Activated CD8-positive, alpha-beta memory T cell treated with anti-CD3 and anti-CD28 coated beads, Interleukin-2, amount 10 ng/mL, durations not matched to agents 7 days and 5 days (primary cell): ENCODE data around the gene KRTAP10-7. TPM values are rescaled to one million over a fixed set of nuclear protein-coding genes. Genes with fewer than 3 reads are reported as not detected.
"Not testable (repeated sequence)": the region's sequence is repeated elsewhere in the genome, so short reads cannot be mapped to it uniquely, and the experiment has no call there.

Source experiments
- ATAC-seq: fragments of 150-1000 bp; cut with Tn5 transposase; one replicate; pipeline ENCODE4 v1.10.0; 2021; ENCODE audit warnings: moderate library complexity
- CTCF ChIA-PET: fragments of 350-600 bp; sonication (Branson Sonifier 250); formaldehyde crosslinking; loops from one replicate; lab custom pipeline; 2021; ENCODE audit warnings: antibody characterized with exemption; lab: Charles Lee
- DNase-seq: peaks from one replicate; pipeline ENCODE4 v3.0.0-alpha.2; 2020
- H3K27ac Mint-ChIP-seq: one replicate; pipeline ENCODE4 v1.8.0; 2021; ENCODE audit warnings: mild to moderate bottlenecking, mixed read lengths
- H3K27me3 Mint-ChIP-seq: one replicate; pipeline ENCODE4 v1.8.0; 2021; ENCODE audit warnings: mixed read lengths
- H3K36me3 Mint-ChIP-seq: one replicate; pipeline ENCODE4 v1.8.0; 2021; ENCODE audit warnings: mild to moderate bottlenecking, mixed read lengths
- H3K4me1 Mint-ChIP-seq: one replicate; pipeline ENCODE4 v1.8.0; 2021; ENCODE audit warnings: mixed read lengths
- H3K4me3 Mint-ChIP-seq: one replicate; pipeline ENCODE4 v1.8.0; 2021; ENCODE audit warnings: mild to moderate bottlenecking, moderate library complexity, mixed read lengths
- H3K9me3 Mint-ChIP-seq: one replicate; pipeline ENCODE4 v1.8.0; 2022; ENCODE audit warnings: low read depth, mixed read lengths
- total RNA-seq, 2 experiments: library from RNA; stranded (reverse); gene quantifications; one replicate each; pipeline ENCODE4 v1.2.3, GENCODE V29; 2021

Gene KRTAP10-7
- total RNA-seq, 2 experiments from 2014 or later: not detected

DNA sequence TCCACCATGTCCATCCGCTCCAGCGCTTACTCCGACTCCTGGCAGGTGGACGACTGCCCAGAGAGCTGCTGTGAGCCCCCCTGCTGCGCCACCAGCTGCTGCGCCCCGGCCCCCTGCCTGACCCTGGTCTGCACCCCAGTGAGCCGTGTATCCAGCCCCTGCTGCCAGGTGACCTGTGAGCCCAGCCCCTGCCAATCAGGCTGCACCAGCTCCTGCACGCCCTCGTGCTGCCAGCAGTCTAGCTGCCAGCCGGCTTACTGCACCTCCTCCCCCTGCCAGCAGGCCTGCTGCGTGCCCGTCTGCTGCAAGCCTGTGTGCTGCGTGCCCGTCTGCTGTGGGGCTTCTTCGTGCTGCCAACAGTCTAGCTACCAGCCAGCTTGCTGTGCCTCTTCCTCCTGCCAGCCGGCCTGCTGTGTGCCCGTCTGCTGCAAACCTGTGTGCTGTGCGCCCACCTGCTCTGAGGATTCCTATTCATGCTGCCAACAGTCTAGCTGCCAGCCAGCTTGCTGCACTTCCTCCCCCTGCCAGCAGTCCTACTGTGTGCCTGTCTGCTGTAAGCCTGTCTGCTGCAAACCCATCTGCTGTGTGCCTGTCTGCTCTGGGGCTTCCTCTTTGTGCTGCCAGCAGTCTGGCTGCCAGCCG is 26.9 kb downstream of the KRTAP10-7 start:
- Mint-ChIP-seq H3K36me3 (peaks cover 31% of the 10 kb centered on the region), H3K4me1 (peaks cover 15% of the 10 kb centered on the region), H3K9me3 (peaks cover 43% of the 10 kb centered on the region)
- H3K27ac Mint-ChIP-seq, DNase-seq, ATAC-seq, CTCF ChIA-PET, H3K27me3 Mint-ChIP-seq, H3K4me3 Mint-ChIP-seq: not testable (repeated sequence)

DNA sequence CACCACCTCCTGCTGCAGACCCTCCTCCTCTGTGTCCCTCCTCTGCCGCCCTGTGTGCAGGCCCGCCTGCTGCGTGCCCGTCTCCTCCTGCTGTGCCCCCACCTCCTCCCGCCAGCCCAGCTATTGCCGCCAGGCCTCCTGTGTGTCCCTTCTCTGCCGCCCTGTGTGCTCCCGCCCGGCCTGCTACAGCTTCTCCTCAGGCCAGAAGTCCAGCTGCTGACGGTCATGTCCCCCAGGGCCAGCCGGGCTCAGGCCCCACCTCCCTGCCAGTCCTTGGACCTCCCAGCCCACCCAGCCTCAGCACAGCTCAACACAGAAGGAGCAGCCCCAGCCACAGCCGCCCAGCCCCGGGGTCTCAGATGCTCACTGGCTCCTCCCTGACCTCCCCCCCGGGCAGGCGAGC is 27.4 kb downstream of the KRTAP10-7 start:
- H3K4me3 Mint-ChIP-seq, ATAC-seq, H3K27me3 Mint-ChIP-seq, DNase-seq, CTCF ChIA-PET, H3K27ac Mint-ChIP-seq: not testable (repeated sequence)
- H3K9me3 Mint-ChIP-seq: peaks cover 40% of the 10 kb centered on the region
- H3K36me3 Mint-ChIP-seq: peaks cover 31% of the 10 kb centered on the region
- H3K4me1 Mint-ChIP-seq: peaks cover 15% of the 10 kb centered on the region

DNA sequence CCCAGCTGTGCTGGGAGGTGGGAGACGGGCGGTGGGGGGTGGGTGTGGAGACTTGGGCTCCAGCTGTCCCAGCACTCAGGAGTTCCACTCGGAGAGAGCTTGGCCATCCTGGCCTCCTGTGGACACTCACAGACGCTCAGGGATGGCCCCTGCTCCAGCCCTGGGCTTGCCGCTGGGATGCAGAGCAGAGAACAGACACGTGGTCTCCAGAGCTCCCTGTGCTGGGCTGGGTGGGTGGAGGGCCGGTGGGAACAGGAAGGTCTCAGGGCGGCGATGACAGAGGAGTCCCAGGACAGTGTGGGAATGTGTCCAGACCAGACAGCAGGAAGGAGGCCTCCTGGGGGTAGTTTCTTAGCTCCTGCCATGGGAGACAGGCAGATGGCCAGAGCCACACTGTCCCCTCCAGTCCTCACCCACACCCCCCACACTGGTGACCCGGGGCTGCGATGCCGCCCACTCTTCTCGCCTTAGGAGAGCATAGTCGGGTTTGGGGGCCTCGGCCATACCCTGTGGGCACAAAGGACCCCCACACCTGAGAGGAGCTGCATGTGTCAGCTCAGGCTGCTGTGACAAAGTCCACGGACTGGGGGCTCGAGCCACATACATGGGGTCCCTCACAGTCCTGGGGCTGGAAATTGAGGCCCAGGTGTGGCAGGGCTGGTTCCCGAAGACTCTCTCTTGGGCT is 28.5 kb downstream of the KRTAP10-7 start:
- CTCF ChIA-PET: no interaction called here
- Mint-ChIP-seq H3K27me3 (peaks cover 12% of the 10 kb centered on the region), H3K36me3 (peaks cover 26% of the 10 kb centered on the region), H3K4me1 (peaks cover 15% of the 10 kb centered on the region), H3K27ac (no peak overlapping the region), H3K4me3 (no peak overlapping the region), H3K9me3 (peaks cover 37% of the 10 kb centered on the region)
- DNase-seq (no peak), ATAC-seq (no peak)

DNA sequence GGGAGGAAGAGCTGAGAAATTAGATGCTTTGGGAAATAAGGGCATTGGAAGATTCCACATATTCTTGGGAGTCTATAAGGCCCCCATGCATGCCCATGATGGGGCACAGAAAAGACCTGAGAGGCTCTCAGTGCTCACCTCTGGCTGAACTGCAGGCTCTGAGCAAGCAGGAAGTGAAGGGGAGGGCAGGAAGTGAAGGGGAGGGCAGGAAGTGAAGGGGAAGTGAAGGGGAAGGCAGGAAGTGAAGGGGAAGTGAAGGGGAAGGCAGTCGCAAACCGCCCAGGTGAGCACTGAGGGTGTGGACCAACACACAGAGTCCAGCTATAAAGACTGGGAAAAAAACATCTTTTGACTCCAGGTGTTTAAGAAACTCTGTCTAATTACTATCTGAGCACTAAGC is 30.0 kb downstream of the KRTAP10-7 start:
- Mint-ChIP-seq H3K4me1 (peaks cover 15% of the 10 kb centered on the region), H3K36me3 (peaks cover 18% of the 10 kb centered on the region), H3K27ac (no peak overlapping the region), H3K4me3 (no peak overlapping the region), H3K27me3 (peaks cover 9% of the 10 kb centered on the region), H3K9me3 (peaks cover 28% of the 10 kb centered on the region)
- DNase-seq (no peak), ATAC-seq (no peak)
- CTCF ChIA-PET: no interaction called here

DNA sequence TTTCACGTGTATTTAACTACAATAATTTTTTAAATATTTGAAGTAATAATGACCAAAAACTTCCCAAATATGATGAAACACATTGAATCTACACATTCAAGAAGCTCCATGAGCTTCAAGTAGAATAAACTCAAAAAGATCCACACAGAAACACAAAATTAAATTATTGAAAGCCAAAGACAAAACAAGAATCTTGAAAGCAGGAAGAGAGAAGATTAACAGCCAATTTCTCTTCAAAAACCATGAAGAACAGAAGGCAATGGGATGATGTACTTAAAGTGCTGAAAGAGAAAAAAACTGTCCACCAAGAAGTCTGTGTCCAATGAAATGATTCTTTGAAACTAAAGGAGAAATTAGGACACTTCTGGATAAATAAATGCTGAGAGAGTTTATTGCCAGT is 31.7 kb downstream of the KRTAP10-7 start:
- no peak for ATAC-seq
- no peak overlapping the region for H3K27ac Mint-ChIP-seq
- H3K4me1 Mint-ChIP-seq: peaks cover 13% of the 10 kb centered on the region
- H3K36me3 Mint-ChIP-seq: peaks cover 18% of the 10 kb centered on the region
- H3K4me3 Mint-ChIP-seq: no peak overlapping the region
- DNase-seq: no peak
- CTCF ChIA-PET: no interaction called here
- peaks cover 28% of the 10 kb centered on the region for H3K9me3 Mint-ChIP-seq
- H3K27me3 Mint-ChIP-seq: peaks cover 9% of the 10 kb centered on the region

DNA sequence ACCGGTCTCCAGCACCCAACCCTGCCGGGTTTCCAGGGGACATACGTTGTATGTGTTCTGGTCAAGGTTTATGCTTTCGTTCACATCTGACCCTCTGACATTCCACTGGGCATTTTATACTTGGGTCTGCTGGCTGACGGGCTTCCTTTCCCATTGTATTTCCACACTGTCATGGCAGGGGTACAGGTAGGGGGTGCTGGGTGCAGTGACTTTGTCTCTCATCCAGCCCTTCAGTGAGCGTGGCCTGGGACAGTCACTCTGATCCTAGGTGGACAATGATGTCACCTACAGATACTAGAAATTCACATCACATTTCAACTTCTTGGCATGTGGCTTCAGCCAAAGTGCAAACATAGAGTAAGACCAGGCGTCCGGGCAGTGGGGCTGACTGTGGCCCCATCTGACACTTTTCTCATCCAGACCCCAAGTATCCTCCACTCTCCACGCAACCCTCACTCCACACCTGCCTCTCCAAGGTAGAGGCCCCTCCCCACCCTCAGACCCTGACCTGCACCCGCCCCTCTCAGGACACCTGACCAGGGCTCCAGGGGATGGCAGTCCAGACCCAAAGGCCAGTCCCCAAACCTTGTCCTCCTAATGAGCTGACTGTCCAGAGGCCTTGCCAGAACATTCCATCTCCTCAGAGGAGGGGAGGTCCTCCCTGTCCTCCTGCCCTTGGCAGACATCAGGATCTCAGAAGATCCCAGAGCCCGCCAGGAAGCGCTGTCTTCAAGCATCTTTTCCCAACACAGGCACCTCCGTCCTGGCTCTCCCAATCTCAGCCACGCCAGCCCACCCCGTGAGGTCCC is 36.0 kb downstream of the KRTAP10-7 start:
- no peak for DNase-seq
- peaks cover 7% of the 10 kb centered on the region for H3K36me3 Mint-ChIP-seq
- H3K4me1 Mint-ChIP-seq: no peaks in the 10 kb centered on the region

DNA sequence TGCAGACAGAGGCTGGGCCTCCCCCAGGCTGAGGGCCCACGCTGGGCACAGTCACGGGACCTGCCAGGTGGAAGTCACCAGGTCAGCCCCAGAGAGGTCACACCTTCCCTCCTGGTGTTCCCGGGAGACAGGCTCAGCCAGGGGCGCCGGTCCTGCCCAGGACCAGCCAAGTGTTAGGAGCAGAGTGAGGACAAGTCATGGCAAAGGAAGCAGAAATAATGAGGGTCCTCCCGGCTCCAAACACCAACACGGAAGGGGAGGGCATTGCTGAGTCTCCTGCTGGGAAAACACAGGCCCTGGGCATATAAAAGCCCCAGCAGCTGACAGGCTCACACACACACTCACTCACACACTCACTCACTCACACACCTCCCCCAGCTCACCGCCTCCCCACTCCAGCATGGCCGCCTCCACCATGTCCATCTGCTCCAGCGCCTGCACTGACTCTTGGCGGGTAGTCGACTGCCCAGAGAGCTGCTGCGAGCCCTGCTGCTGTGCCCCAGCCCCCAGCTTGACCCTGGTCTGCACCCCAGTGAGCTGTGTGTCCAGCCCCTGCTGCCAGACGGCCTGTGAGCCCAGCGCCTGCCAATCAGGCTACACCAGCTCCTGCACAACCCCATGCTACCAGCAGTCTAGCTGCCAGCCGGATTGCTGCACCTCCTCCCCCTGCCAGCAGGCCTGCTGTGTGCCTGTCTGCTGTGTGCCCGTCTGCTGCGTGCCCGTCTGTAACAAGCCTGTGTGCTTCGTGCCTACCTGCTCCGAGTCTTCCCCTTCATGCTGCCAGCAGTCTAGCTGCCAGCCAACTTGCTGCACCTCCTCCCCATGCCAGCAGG is 36.8 kb downstream of the KRTAP10-7 start, which contains the start of gene KRTAP10-10:
KRTAP10-10 (plus strand) TSS at position 339 of the 833 bp plus-strand sequence; CDS start at position 401, 62 bp downstream.
- Mint-ChIP-seq H3K4me1 (no peaks in the 10 kb centered on the region), H3K36me3 (peaks cover 3% of the 10 kb centered on the region), H3K27me3 (peaks cover 14% of the 10 kb centered on the region), H3K4me3 (no peak within 1 kb of the TSS), H3K27ac (no peak within 1 kb of the TSS), H3K9me3 (peaks cover 20% of the 10 kb centered on the region)
- no peak for DNase-seq
- CTCF ChIA-PET: no interaction called here
- no peak for ATAC-seq

More for the DNA sequence above, 36.0 kb downstream of the KRTAP10-7 start:
- CTCF ChIA-PET: no interaction called here
- H3K4me3 Mint-ChIP-seq: no peak overlapping the region
- H3K27me3 Mint-ChIP-seq: peaks cover 11% of the 10 kb centered on the region
- H3K27ac Mint-ChIP-seq: no peak overlapping the region
- ATAC-seq: no peak
- H3K9me3 Mint-ChIP-seq: peaks cover 20% of the 10 kb centered on the region

DNA sequence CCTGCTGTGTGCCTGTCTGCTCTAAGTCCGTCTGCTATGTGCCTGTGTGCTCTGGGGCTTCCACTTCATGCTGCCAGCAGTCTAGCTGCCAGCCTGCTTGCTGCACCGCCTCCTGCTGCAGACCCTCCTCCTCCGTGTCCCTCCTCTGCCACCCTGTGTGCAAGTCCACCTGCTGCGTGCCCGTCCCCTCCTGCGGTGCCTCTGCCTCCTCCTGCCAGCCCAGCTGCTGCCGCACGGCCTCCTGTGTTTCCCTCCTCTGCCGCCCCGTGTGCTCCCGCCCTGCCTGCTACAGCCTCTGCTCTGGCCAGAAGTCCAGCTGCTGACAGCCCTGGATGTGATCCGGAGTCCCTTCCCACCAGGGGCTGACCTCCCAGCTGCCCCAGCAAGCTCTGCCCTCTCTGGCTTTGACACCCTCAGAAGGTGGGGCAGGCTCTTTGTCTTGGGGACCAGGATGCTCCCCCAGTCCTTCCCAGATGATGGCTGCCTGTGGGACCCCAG is 37.5 kb downstream of the KRTAP10-7 start:
- H3K27ac Mint-ChIP-seq, H3K4me3 Mint-ChIP-seq, DNase-seq, H3K36me3 Mint-ChIP-seq, CTCF ChIA-PET, H3K4me1 Mint-ChIP-seq, ATAC-seq: not testable (repeated sequence)
- H3K9me3 Mint-ChIP-seq: peaks cover 22% of the 10 kb centered on the region
- peaks cover 14% of the 10 kb centered on the region for H3K27me3 Mint-ChIP-seq

DNA sequence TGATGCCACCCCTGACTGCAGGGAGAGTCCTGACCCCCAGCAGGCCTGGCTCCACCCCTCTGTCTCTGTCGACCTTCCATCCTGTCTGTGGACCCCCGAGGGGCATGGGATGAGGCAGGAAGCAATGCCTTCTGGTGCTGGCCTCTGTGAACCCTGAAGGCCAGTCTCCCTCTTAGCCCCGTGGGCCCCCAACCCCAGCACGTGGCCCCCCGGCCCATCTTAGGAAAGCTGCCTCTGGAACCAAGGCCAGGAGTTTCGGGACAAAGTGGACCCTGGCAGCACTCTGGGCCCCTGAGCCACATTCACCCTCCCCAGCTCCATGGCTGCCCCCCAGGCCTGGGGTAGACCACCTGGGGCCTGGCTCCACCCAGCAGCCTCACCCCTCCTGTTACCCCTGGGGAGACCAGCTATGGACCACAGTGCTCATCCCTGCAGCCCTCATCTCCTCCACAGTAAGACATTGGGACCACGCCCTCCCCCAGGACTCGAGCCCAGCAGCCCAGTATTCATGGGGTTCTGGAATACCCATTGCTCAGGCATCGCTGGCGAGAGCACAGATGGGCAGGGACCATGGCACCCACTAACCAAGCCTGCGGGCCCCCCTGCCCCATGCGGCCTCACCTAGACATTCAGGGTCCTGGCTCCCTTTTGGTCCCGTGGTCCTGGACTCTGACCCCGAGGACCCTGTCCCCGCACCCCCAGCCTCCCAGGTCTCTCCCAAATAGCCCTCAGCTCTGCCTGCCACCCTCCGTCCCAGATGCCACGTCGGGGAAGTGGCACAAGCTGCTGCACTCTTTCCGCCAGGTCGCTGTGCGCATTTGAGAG is 38.3 kb downstream of the KRTAP10-7 start:
- H3K36me3 Mint-ChIP-seq, ATAC-seq, CTCF ChIA-PET, H3K4me3 Mint-ChIP-seq, H3K4me1 Mint-ChIP-seq, H3K27me3 Mint-ChIP-seq, DNase-seq, H3K27ac Mint-ChIP-seq: not testable (repeated sequence)
- peaks cover 26% of the 10 kb centered on the region for H3K9me3 Mint-ChIP-seq

DNA sequence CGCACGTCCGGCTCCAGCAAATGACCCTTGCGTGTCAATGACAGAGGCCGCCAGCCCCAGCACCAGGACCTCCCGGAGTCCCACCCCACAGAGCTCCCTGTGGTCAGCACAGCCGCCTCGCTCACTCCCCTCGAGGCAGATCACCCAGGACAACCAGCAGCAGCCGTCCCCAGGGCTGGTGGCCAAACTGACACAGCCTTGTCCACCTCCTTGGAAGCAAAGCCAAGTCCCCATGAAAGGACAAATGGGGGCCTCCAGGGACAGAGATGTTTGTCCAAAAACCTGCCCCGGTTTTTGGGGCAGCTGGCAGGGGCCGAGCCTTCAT is 38.9 kb downstream of the KRTAP10-7 start:
- H3K27me3 Mint-ChIP-seq: peaks cover 9% of the 10 kb centered on the region
- no peak overlapping the region for H3K4me3 Mint-ChIP-seq
- CTCF ChIA-PET: no interaction called here
- no peak for ATAC-seq
- peaks cover 3% of the 10 kb centered on the region for H3K4me1 Mint-ChIP-seq
- peaks cover 32% of the 10 kb centered on the region for H3K9me3 Mint-ChIP-seq
- DNase-seq: no peak
- no peak overlapping the region for H3K27ac Mint-ChIP-seq
- H3K36me3 Mint-ChIP-seq: peaks cover 10% of the 10 kb centered on the region

DNA sequence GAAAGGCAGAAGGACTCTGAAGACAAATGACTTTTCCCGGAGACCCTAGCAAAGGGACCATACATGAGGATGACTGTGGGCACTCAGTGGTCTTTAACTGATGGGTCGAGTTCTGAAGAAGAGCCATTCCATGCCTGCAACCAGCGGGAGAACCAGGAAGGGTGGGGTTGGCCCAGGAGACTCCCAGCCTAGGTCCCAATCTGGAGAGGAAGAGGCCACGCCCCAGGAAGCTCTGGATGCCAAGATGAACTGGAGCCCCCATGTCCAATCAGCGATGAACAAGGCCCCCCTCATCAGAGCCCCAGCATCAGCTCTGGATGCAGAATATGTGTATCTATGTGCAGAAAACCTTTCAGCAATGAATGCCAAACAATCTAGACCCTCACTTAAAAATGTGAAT is 40.4 kb downstream of the KRTAP10-7 start:
- no peak for ATAC-seq
- Mint-ChIP-seq H3K4me1 (peaks cover 3% of the 10 kb centered on the region), H3K27ac (no peak overlapping the region), H3K27me3 (peaks cover 5% of the 10 kb centered on the region), H3K9me3 (peaks cover 40% of the 10 kb centered on the region), H3K36me3 (peaks cover 15% of the 10 kb centered on the region), H3K4me3 (no peak overlapping the region)
- no peak for DNase-seq
- CTCF ChIA-PET: no interaction called here

DNA sequence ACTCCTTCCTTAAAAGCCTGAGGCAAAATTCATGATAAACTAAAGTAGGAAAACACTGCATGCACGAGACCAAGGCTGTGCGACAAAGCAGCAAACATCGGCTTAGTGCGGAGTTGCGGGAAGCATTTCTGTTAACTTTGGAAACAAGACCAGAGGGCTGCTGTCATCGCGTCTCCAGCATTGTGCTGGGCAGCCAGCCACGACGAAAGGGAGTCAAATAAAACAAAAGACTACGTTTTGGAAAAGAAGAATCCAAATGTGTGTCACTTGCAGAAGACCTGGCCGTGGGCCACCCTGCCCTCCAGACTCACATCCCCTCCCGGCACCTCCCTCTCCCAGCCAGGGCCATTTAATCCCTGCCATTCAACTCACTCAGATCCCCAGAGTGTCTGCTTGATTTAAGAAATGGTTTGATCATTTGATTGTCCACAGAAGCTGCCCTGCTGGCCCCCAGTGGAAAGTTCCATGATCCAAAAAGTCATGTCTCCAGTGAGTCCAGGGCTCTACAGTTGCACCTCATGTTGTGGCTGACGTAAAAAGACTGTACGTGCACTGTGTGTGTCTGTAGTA is 43.4 kb downstream of the KRTAP10-7 start:
- peaks cover 5% of the 10 kb centered on the region for H3K27me3 Mint-ChIP-seq
- CTCF ChIA-PET: no interaction called here
- DNase-seq: no peak
- H3K36me3 Mint-ChIP-seq: peaks cover 15% of the 10 kb centered on the region
- peaks cover 40% of the 10 kb centered on the region for H3K9me3 Mint-ChIP-seq
- no peak for ATAC-seq
- H3K4me1 Mint-ChIP-seq: peaks cover 3% of the 10 kb centered on the region
- no peak overlapping the region for H3K4me3 Mint-ChIP-seq
- no peak overlapping the region for H3K27ac Mint-ChIP-seq
